C4-2B (cell line): ENCODE results near the gene MROH9.
A peak's percentile ranks its signal among the peaks of the same experiment; 100 is the strongest.

Source experiments
- H3K27ac ChIP-seq: fragments of 450-650 bp; 2 replicates; pipeline ENCODE4 v1.5.1; 2017
- ZFX ChIP-seq: fragments of 450-650 bp; IDR thresholded peaks from 2 replicates; pipeline ENCODE4 v1.6.1; 2017
- TF ChIP-seq, protein P1 (sequence below): fragments of 450-650 bp; conservative IDR thresholded peaks from 2 replicates; pipeline ENCODE4 v1.5.1; 2017; ENCODE audit warnings: mild to moderate bottlenecking

Gene MROH9

DNA sequence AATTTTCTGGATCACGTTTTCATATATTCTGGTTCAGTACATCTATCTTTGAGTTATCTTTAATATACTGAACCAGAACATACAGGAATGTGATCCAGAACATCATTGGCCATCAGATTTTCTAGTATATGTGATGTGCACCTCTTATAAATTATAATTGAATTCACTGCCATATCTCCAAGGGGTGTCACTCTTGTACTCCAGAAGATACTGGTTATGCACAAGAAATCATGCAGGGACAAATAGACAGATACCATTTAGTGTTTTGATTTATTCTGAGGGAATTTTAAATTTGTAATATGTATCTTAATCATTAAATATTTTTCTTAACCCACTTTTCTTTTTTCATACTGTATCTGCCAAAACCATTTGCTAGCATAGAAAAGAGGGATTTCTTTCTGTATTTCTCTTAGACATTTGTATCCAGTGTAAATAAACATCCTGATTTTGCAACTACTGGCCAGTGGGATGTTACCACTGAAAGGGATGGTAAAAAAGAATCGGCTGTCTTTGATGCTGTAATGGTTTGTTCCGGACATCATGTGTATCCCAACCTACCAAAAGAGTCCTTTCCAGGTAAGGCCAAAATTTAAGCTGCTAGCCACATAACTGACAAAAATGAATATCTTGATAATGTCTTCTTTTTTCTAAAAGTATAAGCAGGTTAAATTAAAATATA is 172.1 kb downstream of the MROH9 start:
- H3K27ac ChIP-seq = no peak overlapping the region
- TF ChIP-seq ZFX = no peak
- TF ChIP-seq, protein P1, sequence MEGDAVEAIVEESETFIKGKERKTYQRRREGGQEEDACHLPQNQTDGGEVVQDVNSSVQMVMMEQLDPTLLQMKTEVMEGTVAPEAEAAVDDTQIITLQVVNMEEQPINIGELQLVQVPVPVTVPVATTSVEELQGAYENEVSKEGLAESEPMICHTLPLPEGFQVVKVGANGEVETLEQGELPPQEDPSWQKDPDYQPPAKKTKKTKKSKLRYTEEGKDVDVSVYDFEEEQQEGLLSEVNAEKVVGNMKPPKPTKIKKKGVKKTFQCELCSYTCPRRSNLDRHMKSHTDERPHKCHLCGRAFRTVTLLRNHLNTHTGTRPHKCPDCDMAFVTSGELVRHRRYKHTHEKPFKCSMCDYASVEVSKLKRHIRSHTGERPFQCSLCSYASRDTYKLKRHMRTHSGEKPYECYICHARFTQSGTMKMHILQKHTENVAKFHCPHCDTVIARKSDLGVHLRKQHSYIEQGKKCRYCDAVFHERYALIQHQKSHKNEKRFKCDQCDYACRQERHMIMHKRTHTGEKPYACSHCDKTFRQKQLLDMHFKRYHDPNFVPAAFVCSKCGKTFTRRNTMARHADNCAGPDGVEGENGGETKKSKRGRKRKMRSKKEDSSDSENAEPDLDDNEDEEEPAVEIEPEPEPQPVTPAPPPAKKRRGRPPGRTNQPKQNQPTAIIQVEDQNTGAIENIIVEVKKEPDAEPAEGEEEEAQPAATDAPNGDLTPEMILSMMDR = peak; percentile 2

DNA sequence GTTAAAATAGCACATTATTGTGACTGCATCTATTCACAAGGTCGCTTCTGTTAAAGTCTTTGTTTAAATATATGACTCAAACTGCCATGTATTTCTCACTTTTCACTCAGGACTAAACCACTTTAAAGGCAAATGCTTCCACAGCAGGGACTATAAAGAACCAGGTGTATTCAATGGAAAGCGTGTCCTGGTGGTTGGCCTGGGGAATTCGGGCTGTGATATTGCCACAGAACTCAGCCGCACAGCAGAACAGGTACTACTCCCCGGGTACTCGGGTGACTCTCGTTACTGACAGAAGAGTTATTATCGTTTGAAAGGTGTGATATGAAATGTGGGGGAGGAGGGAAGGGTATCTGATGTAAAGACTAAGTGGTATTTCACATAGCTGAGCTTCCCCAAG is 172.6 kb downstream of the MROH9 start:
- no peak overlapping the region for H3K27ac ChIP-seq
- no peak for TF ChIP-seq ZFX
- TF ChIP-seq, protein P1 = no peak

- no peak for TF ChIP-seq ZFX
These were observed 174.6 kb downstream of the MROH9 start for GRCh38 chr1:171109966-171110365.

DNA sequence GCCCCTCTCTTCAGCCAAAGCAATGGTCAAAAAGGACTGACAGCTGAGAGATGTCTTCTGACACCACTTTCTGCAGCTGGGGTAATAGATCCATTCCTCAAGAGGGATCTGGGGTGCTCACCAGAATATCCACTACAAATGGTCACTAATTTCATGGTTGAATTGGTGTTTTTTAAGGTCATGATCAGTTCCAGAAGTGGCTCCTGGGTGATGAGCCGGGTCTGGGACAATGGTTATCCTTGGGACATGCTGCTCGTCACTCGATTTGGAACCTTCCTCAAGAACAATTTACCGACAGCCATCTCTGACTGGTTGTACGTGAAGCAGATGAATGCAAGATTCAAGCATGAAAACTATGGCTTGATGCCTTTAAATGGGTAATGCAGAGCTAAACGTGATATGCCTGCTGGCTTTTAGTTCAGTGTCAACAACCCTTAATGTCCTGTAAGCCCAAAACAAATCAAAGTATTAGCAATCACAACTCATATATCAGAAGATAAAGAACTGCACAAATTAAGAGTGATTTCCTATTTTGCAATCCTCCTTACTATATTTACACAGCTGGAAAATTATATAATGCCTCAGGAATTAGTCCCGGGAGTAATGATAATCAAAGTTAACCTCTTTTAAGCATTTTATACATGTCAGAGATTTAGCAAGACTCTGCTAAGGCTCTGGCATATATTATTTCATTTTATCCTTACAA is 175.4 kb downstream of the MROH9 start:
- no peak for TF ChIP-seq ZFX
- TF ChIP-seq, protein P1 = no peak
- H3K27ac ChIP-seq = no peak overlapping the region

More at GRCh38 chr1:171109966-171110365, 174.6 kb downstream of the MROH9 start:
- H3K27ac ChIP-seq = no peak overlapping the region

- TF ChIP-seq ZFX = no peak
- TF ChIP-seq, protein P1 = no peak
- H3K27ac ChIP-seq = no peak overlapping the region
These were observed 176.8 kb downstream of the MROH9 start for GRCh38 chr1:171112119-171112518.

GRCh38 chr1:171113382-171113781 is 178.0 kb downstream of the MROH9 start:
- no peak overlapping the region for H3K27ac ChIP-seq
- TF ChIP-seq, protein P1 = no peak
- no peak for TF ChIP-seq ZFX
